GM12878 (cell line): Measurements from ENCODE around the gene ZNF281. TPM values are rescaled to one million over a fixed set of nuclear protein-coding genes. Genes with fewer than 3 reads are reported as not detected.

Experiments used
- ATAC-seq: fragments of 200-7000 bp; cut with Tn5 transposase; 3 replicates; pipeline ENCODE4 v1.9.1; 2020; ENCODE audit warnings: mild to moderate bottlenecking, moderate library complexity
- BruUV-seq: library from RNA; stranded (reverse); fragments of 400-500 nt; replicated peaks from 2 replicates; lab custom pipeline; 2021; lab: Mats Ljungman, UMichigan
- CTCF ChIA-PET: fragments of 300-600 bp; sonication (Branson Sonifier 250); formaldehyde crosslinking; extraction: SDS; loops from one replicate; lab custom pipeline; 2021; ENCODE audit warnings: inconsistent platforms; lab: Yijun Ruan, JAX
- POLR2A ChIA-PET: fragments of 350-600 bp; formaldehyde crosslinking; extraction: SDS; loops from one replicate; lab custom pipeline; 2021; ENCODE audit warnings: inconsistent platforms; lab: Charles Lee
- RAD21 ChIA-PET: fragments of 300-600 bp; sonication (Branson Sonifier 250); formaldehyde crosslinking; loops from one replicate; lab custom pipeline; 2023; ENCODE audit warnings: antibody characterized with exemption; ENCODE audit not compliant: unreplicated experiment; lab: Charles Lee
- SMC1A ChIA-PET: fragments of 300-600 bp; sonication (Branson Sonifier 250); formaldehyde crosslinking; loops from one replicate; lab custom pipeline; 2023; ENCODE audit not compliant: unreplicated experiment, uncharacterized antibody; lab: Charles Lee
- DNase-seq: peaks from one replicate; pipeline ENCODE4 v3.0.0-alpha.2; 2011; ENCODE audit warnings: low read depth, low spot score
- FAIRE-seq: peaks from 3 replicates; lab custom pipeline; 2011; peaks lifted over from hg19 to GRCh38; lab: Jason Lieb, UNC
- H2AFZ ChIP-seq: 2 replicates; pipeline ENCODE4 v1.6.0; 2011; ENCODE audit warnings: low read depth, low read length, control low read depth; ENCODE audit not compliant: control insufficient read depth
- H3K27ac ChIP-seq: 2 replicates; pipeline ENCODE4 v1.5.1; 2011; ENCODE audit warnings: control low read depth; ENCODE audit not compliant: control insufficient read depth, insufficient read depth
- H3K27me3 ChIP-seq, 2 experiments: replicated peaks in 1 of 2; 2 replicates each; pipeline versions ENCODE4 v1.6.0 to v1.6.1; 2011; ENCODE audit warnings: low read length in 1 of 2; ENCODE audit not compliant: control insufficient read depth in 2 of 2, insufficient read depth in 2 of 2
- H3K36me3 ChIP-seq, 2 experiments: 2 replicates each; pipeline ENCODE4 v1.5.1; 2011; ENCODE audit warnings: low read length in 1 of 2; ENCODE audit not compliant: control insufficient read depth in 2 of 2, insufficient read depth in 2 of 2
- H3K4me1 ChIP-seq: 2 replicates; pipeline ENCODE4 v1.6.1; 2011; ENCODE audit warnings: mild to moderate bottlenecking, low read length, moderate library complexity, mixed read lengths; ENCODE audit not compliant: control insufficient read depth, insufficient read depth
- H3K4me2 ChIP-seq: 2 replicates; pipeline ENCODE4 v1.6.0; 2011; ENCODE audit warnings: control low read depth; ENCODE audit not compliant: control insufficient read depth, insufficient read depth
- H3K4me3 ChIP-seq: fragments of 200-600 bp; sonication (generic); 2 replicates; pipeline ENCODE4 v1.5.1; 2016
- H3K79me2 ChIP-seq: 2 replicates; pipeline ENCODE4 v1.6.0; 2011; ENCODE audit warnings: low read length; ENCODE audit not compliant: control insufficient read depth, insufficient read depth
- H3K9ac ChIP-seq: 2 replicates; pipeline ENCODE4 v1.8.0; 2011; ENCODE audit warnings: low read length, control low read depth, mixed read lengths; ENCODE audit not compliant: control insufficient read depth, insufficient read depth
- H3K9me3 ChIP-seq: replicated peaks from 3 replicates; pipeline ENCODE4 v1.5.1; 2011; ENCODE audit warnings: mild to moderate bottlenecking, low read length; ENCODE audit not compliant: control insufficient read depth, insufficient read depth
- H4K20me1 ChIP-seq: 2 replicates; pipeline ENCODE4 v1.6.0; 2011; ENCODE audit not compliant: control insufficient read depth, insufficient read depth
- CBFB ChIP-seq: IDR thresholded peaks from 2 replicates; pipeline ENCODE4 v1.6.1; 2016; ENCODE audit warnings: antibody characterized with exemption, low read depth
- CBX3 ChIP-seq: fragments of 200-600 bp; sonication (generic); IDR thresholded peaks from 2 replicates; pipeline ENCODE4 v1.6.1; 2016; ENCODE audit warnings: low read depth, borderline replicate concordance
- E2F4 ChIP-seq: IDR thresholded peaks from 2 replicates; pipeline ENCODE4 v1.6.1; 2012; ENCODE audit warnings: low read depth, low read length, improper control_type of control experiment
- HDAC6 ChIP-seq: fragments of 200-600 bp; sonication (generic); IDR thresholded peaks from one replicate; pipeline ENCODE4 v1.8.0; 2017; ENCODE audit warnings: antibody characterized with exemption; ENCODE audit not compliant: unreplicated experiment
- JUNB ChIP-seq: IDR thresholded peaks from 2 replicates; pipeline ENCODE4 v1.6.1; 2016; ENCODE audit warnings: antibody characterized with exemption, mild to moderate bottlenecking
- LARP7 ChIP-seq: fragments of 450-650 bp; IDR thresholded peaks from 2 replicates; pipeline ENCODE4 v1.6.1; 2017; ENCODE audit warnings: mild to moderate bottlenecking
- MEF2A ChIP-seq: IDR thresholded peaks from 2 replicates; pipeline ENCODE4 v1.6.1; 2011; ENCODE audit warnings: low read depth, mild to moderate bottlenecking, low read length, moderate library complexity; ENCODE audit not compliant: insufficient read depth
- NFYB ChIP-seq: IDR thresholded peaks from 2 replicates; pipeline ENCODE4 v1.6.1; 2011; ENCODE audit warnings: low read depth, mild to moderate bottlenecking, low read length, improper control_type of control experiment, moderate library complexity; ENCODE audit not compliant: insufficient read depth
- NKRF ChIP-seq: fragments of 450-650 bp; conservative IDR thresholded peaks from 2 replicates; pipeline ENCODE4 v1.6.1; 2017; ENCODE audit warnings: mild to moderate bottlenecking, moderate library complexity
- NR2F1 ChIP-seq: fragments of 450-650 bp; conservative IDR thresholded peaks from 2 replicates; pipeline ENCODE4 v1.6.1; 2017; ENCODE audit warnings: mild to moderate bottlenecking
- NRF1 ChIP-seq: conservative IDR thresholded peaks from 2 replicates; pipeline ENCODE4 v1.6.1; 2011; ENCODE audit warnings: mild to moderate bottlenecking, low read depth, low read length, improper control_type of control experiment
- PRDM15 ChIP-seq: fragments of 450-650 bp; formaldehyde crosslinking; IDR thresholded peaks from 2 replicates; pipeline ENCODE4 v1.4.0; 2020; ENCODE audit warnings: mild to moderate bottlenecking, moderate library complexity
- SIN3A ChIP-seq: IDR thresholded peaks from 2 replicates; pipeline ENCODE4 v1.6.1; 2012; ENCODE audit warnings: low read depth, low read length, improper control_type of control experiment
- USF2 ChIP-seq: IDR thresholded peaks from 2 replicates; pipeline ENCODE4 v1.6.1; 2011; ENCODE audit warnings: low read depth, low read length, improper control_type of control experiment, borderline replicate concordance
- WGBS: methylation state at CpG from one replicate; pipeline ENCODE4 v1.1.6; 2016; ENCODE audit warnings: low lambda C conversion rate; ENCODE audit not compliant: insufficient replicate concordance, insufficient coverage; ENCODE audit errors: missing lambda C conversion rate; 5-methylcytosine and 5-hydroxymethylcytosine counted together
- in situ Hi-C: fragments of 300-500 bp; cut with MboI; formaldehyde crosslinking; loops from 9 replicates; pipeline ENCODE4 v1.14.3; 2018; ENCODE audit warnings: mixed read lengths
- intact Hi-C: fragments of 100-400 bp; cut with micrococcal nuclease; formaldehyde crosslinking; loops from one replicate; pipeline ENCODE4 v1.14.2; 2022; ENCODE audit not compliant: unreplicated experiment
- polyA plus RNA-seq, 11 experiments: library from polyadenylated mRNA; depleted of rRNA in 4 of 11; unstranded in 6 of 11; stranded (reverse) in 5 of 11; fragments of >200 nt; fragmentation: Nextera tagmentation in 4 of 11; fragmentation: Illumina TruSeq in 1 of 11; extraction: Ambion mirVana in 4 of 11; extraction: Trizol in 1 of 11; gene quantifications; 1 replicate in 1 of 11; 2 replicates in 10 of 11; pipeline versions ENCODE4 v1.2.1 to v1.2.3, GENCODE V29; 2011 to 2016; ENCODE audit warnings: inconsistent platforms in 2 of 11, missing spikeins in 2 of 11, low read depth in 1 of 11
- total RNA-seq, 4 experiments: library from RNA; depleted of rRNA in 3 of 4; stranded (reverse); fragments of >200 nt in 3 of 4; fragmentation: Illumina TruSeq in 1 of 4; extraction: Trizol in 1 of 4; gene quantifications; 2 replicates each; pipeline versions ENCODE4 v1.2.1 to v1.2.3, GENCODE V29; 2013 to 2021

Gene ZNF281
- total and polyA plus RNA-seq, 10 of the 15 experiments (the other 5 are each of a cell fraction or from before 2014, with no cell fraction given), result 8.3 to 21.8 (median 15.4) TPM

- H3K9me3 ChIP-seq, result no peaks in the 10 kb centered on the region
- intact Hi-C loops, result no loop called here
- H3K4me2 ChIP-seq, result no peak overlapping the region
- no peaks in the 10 kb centered on the region for H3K27me3 ChIP-seq
- RAD21 ChIA-PET, result interaction anchor here (0.9 kb wide), 1 partner anchor 42 kb away, joined by 4 read pairs; no protein-coding TSS in a partner anchor
- H2AFZ ChIP-seq, result no peak overlapping the region
- SMC1A ChIA-PET, result interaction anchor here (0.7 to 2.3 kb wide), 5 partner anchors 12 to 627 kb away, joined by 3 to 11 read pairs (median 3); no protein-coding TSS in a partner anchor
- H3K79me2 ChIP-seq, result no peaks in the 10 kb centered on the region; the same call in none of the 2 replicates
- no peak for DNase-seq
- CTCF ChIA-PET, result interaction anchor here (1.0 kb wide), 2 partner anchors 9 to 15 kb away, joined by 3 read pairs; no protein-coding TSS in a partner anchor
- H3K9ac ChIP-seq, result no peak overlapping the region
- no peak for ATAC-seq
- BruUV-seq, result no TSS peak
- no peak overlapping the region for H3K27ac ChIP-seq
- H4K20me1 ChIP-seq, result no peaks in the 10 kb centered on the region
- in situ Hi-C loops, result no loop called here
- no peaks in the 10 kb centered on the region; a peak in 1 of 4 replicates for H3K36me3 ChIP-seq
- peaks cover 3% of the 10 kb centered on the region; the same call in 1 of the 2 replicates for H3K4me1 ChIP-seq
- WGBS, result 100% methylated on average over 1 of the region's 1 CpG
- no peak overlapping the region for H3K4me3 ChIP-seq
- FAIRE-seq, result no peak
- POLR2A ChIA-PET, result interaction anchor here (0.6 kb wide), 1 partner anchor 42 kb away, joined by 3 read pairs; no protein-coding TSS in a partner anchor
- no peak for TF ChIP-seq PRDM15 (CRISPR knock-in tag)
- no peak for TF ChIP-seq USF2
- no peak for TF ChIP-seq NFYB
- no peak for TF ChIP-seq MEF2A
- TF ChIP-seq NR2F1, result no peak
- TF ChIP-seq CBX3, result no peak
- no peak for TF ChIP-seq CBFB
- TF ChIP-seq NKRF, result no peak
- TF ChIP-seq HDAC6, result no peak
- no peak for TF ChIP-seq E2F4
- TF ChIP-seq LARP7, result no peak
- TF ChIP-seq SIN3A, result no peak
- TF ChIP-seq JUNB, result no peak
- TF ChIP-seq NRF1, result no peak
These were observed 11.5 kb downstream of the ZNF281 start for GRCh38 chr1:200398373-200398772.
